HCT116 (cell line): ENCODE results near the gene MYO1B. TPM values are rescaled to one million over a fixed set of nuclear protein-coding genes. Genes with fewer than 3 reads are reported as not detected.
A peak's percentile ranks its signal among the peaks of the same experiment; 100 is the strongest.

Experiments
- ATAC-seq: fragments of 200-7000 bp; cut with Tn5 transposase; 2 replicates; pipeline ENCODE4 v1.9.1; 2020; ENCODE audit warnings: mild to moderate bottlenecking, moderate library complexity
- BruUV-seq: library from RNA; stranded (reverse); fragments of 400-500 nt; replicated peaks from 2 replicates; lab custom pipeline; 2021; lab: Mats Ljungman, UMichigan
- CTCF ChIA-PET: fragments of 300-600 bp; sonication (Branson Sonifier 250); formaldehyde crosslinking; loops from one replicate; lab custom pipeline; 2021; ENCODE audit warnings: antibody characterized with exemption; lab: Charles Lee
- POLR2A ChIA-PET: fragments of 300-600, 350-600 bp; sonication (Branson Sonifier 250); formaldehyde crosslinking; loops from one replicate; lab custom pipeline; 2021; ENCODE audit warnings: antibody characterized with exemption; lab: Charles Lee
- RAD21 ChIA-PET, 2 experiments: fragments of 300-600 bp; sonication (Branson Sonifier 250); formaldehyde crosslinking; loops; one replicate each; lab custom pipeline; 2023; ENCODE audit warnings: low total read pairs in 2 of 2; ENCODE audit not compliant: uncharacterized antibody in 2 of 2, unreplicated experiment in 2 of 2, low non-redundant PET in 1 of 2; lab: Charles Lee
- DNase-seq: peaks from one replicate; pipeline ENCODE4 v3.0.0-alpha.2; 2010; ENCODE audit warnings: low read depth, low spot score
- H2AFZ ChIP-seq: fragments of 200-600 bp; shearing (Covaris generic), sonication (generic); 2 replicates; pipeline ENCODE4 v1.6.1; 2017; ENCODE audit warnings: low read depth, mixed run types, mixed read lengths, antibody characterized with exemption, low read length; ENCODE audit not compliant: poor library complexity, severe bottlenecking
- H3K27ac ChIP-seq: 2 replicates; pipeline ENCODE4 v1.5.1; 2012; ENCODE audit warnings: low read depth, low read length
- H3K27me3 ChIP-seq: fragments of 200-600 bp; sonication (generic); 2 replicates; pipeline ENCODE4 v1.6.1; 2016; ENCODE audit warnings: mixed run types, low read length, mixed read lengths; ENCODE audit not compliant: insufficient read depth
- H3K36me3 ChIP-seq, 2 experiments: fragments of 200-500 bp in 1 of 2; fragments of 200-600 bp in 1 of 2; sonication (Bioruptor generic) in 1 of 2; sonication (generic) in 1 of 2; 2 replicates each; pipeline versions ENCODE4 v1.5.1 to v1.6.1; 2014 to 2016; ENCODE audit warnings: low read length in 2 of 2, inconsistent platforms in 1 of 2, mixed read lengths in 1 of 2, mixed run types in 1 of 2; ENCODE audit not compliant: insufficient read depth in 2 of 2, control insufficient read depth in 1 of 2
- H3K4me1 ChIP-seq, 2 experiments: fragments of 200-600 bp in 1 of 2; sonication (generic) in 1 of 2; 2 replicates each; pipeline versions ENCODE4 v1.5.1 to v1.6.1; 2012 to 2017; ENCODE audit warnings: low read length in 2 of 2, inconsistent platforms in 1 of 2, mild to moderate bottlenecking in 1 of 2, mixed read lengths in 1 of 2, mixed run types in 1 of 2, moderate library complexity in 1 of 2; ENCODE audit not compliant: insufficient read depth in 2 of 2, control insufficient read depth in 1 of 2
- H3K4me2 ChIP-seq: fragments of 200-600 bp; sonication (generic); 2 replicates; pipeline ENCODE4 v1.6.1; 2017; ENCODE audit warnings: mixed run types, low read length, mixed read lengths
- H3K4me3 ChIP-seq, 2 experiments: fragments of 200-600 bp in 1 of 2; sonication (generic) in 1 of 2; replicated peaks in 1 of 2; 2 replicates each; pipeline ENCODE4 v1.5.1; 2011 to 2016; ENCODE audit warnings: low read length in 2 of 2, control low read depth in 1 of 2, low read depth in 1 of 2, mild to moderate bottlenecking in 1 of 2, mixed read lengths in 1 of 2, mixed run types in 1 of 2
- H3K79me2 ChIP-seq: fragments of 200-600 bp; sonication (generic); 2 replicates; pipeline ENCODE4 v1.6.1; 2017; ENCODE audit warnings: mild to moderate bottlenecking, mixed run types, low read length, moderate library complexity, mixed read lengths; ENCODE audit not compliant: insufficient read depth
- H3K9ac ChIP-seq: fragments of 200-600 bp; sonication (generic); 2 replicates; pipeline ENCODE4 v1.6.1; 2016; ENCODE audit warnings: low read length, mixed read lengths
- H3K9me2 ChIP-seq: fragments of 200-600 bp; sonication (generic), shearing (Covaris generic); 2 replicates; pipeline ENCODE4 v1.6.1; 2017; ENCODE audit warnings: mixed run types, mild to moderate bottlenecking, moderate library complexity; ENCODE audit not compliant: insufficient read depth
- H3K9me3 ChIP-seq, 2 experiments: fragments of 200-500 bp in 1 of 2; fragments of 200-600 bp in 1 of 2; sonication (Bioruptor generic) in 1 of 2; sonication (generic) in 1 of 2; 2 replicates each; pipeline ENCODE4 v1.6.1; 2014 to 2017; ENCODE audit warnings: low read length in 2 of 2, mixed read lengths in 2 of 2, inconsistent platforms in 1 of 2, low read depth in 1 of 2, mild to moderate bottlenecking in 1 of 2, mixed run types in 1 of 2, moderate library complexity in 1 of 2; ENCODE audit not compliant: control insufficient read depth in 1 of 2, insufficient read depth in 1 of 2
- H4K20me1 ChIP-seq: fragments of 200-600 bp; sonication (generic), shearing (Covaris generic); 2 replicates; pipeline ENCODE4 v1.6.1; 2017; ENCODE audit warnings: mixed run types, mild to moderate bottlenecking, moderate library complexity; ENCODE audit not compliant: insufficient read depth
- CBX3 ChIP-seq: IDR thresholded peaks from 2 replicates; pipeline ENCODE4 v1.6.1; 2012; ENCODE audit warnings: low read depth
- CEBPB ChIP-seq: IDR thresholded peaks from 2 replicates; pipeline ENCODE4 v1.6.1; 2012; ENCODE audit warnings: low read depth
- CTCF ChIP-seq, 3 experiments: fragments of 200-600 bp in 1 of 3; sonication (generic) in 1 of 3; IDR thresholded peaks in 2 of 3; conservative IDR thresholded peaks in 1 of 3; 2 replicates each; pipeline ENCODE4 v1.5.1; 2012 to 2017; ENCODE audit warnings: low read depth in 2 of 3, low read length in 2 of 3, antibody characterized with exemption in 1 of 3, borderline replicate concordance in 1 of 3, control low read depth in 1 of 3, mild to moderate bottlenecking in 1 of 3, mixed read lengths in 1 of 3, mixed run types in 1 of 3, moderate library complexity in 1 of 3; ENCODE audit not compliant: insufficient read depth in 1 of 3
- EGR1 ChIP-seq: IDR thresholded peaks from 2 replicates; pipeline ENCODE4 v1.6.1; 2012; ENCODE audit warnings: low read depth
- ELF1 ChIP-seq: IDR thresholded peaks from 2 replicates; pipeline ENCODE4 v1.6.1; 2012; ENCODE audit warnings: low read depth, borderline replicate concordance
- EZH2 ChIP-seq: fragments of 200-600 bp; sonication (generic); IDR thresholded peaks from 2 replicates; pipeline ENCODE4 v1.6.1; 2017; ENCODE audit warnings: antibody characterized with exemption, mixed run types
- FOSL1 ChIP-seq: IDR thresholded peaks from 2 replicates; pipeline ENCODE4 v1.6.1; 2012; ENCODE audit warnings: low read depth
- JUND ChIP-seq: IDR thresholded peaks from 2 replicates; pipeline ENCODE4 v1.6.1; 2012
- MAX ChIP-seq: IDR thresholded peaks from 2 replicates; pipeline ENCODE4 v1.6.1; 2012
- POLR2AphosphoS5 ChIP-seq: IDR thresholded peaks from 2 replicates; pipeline ENCODE4 v1.6.1; 2011; ENCODE audit warnings: mild to moderate bottlenecking, low read depth, low read length, moderate library complexity
- RAD21 ChIP-seq: IDR thresholded peaks from 2 replicates; pipeline ENCODE4 v1.6.1; 2012; ENCODE audit warnings: low read depth, mild to moderate bottlenecking
- REST ChIP-seq: IDR thresholded peaks from 2 replicates; pipeline ENCODE4 v1.6.1; 2012; ENCODE audit warnings: low read depth
- SIN3A ChIP-seq: IDR thresholded peaks from 2 replicates; pipeline ENCODE4 v1.6.1; 2012; ENCODE audit warnings: low read depth
- SP1 ChIP-seq: IDR thresholded peaks from 2 replicates; pipeline ENCODE4 v1.6.1; 2012; ENCODE audit warnings: low read depth
- SRF ChIP-seq: IDR thresholded peaks from 2 replicates; pipeline ENCODE4 v1.6.1; 2012; ENCODE audit warnings: low read depth
- TCF7L2 ChIP-seq: IDR thresholded peaks from 2 replicates; pipeline ENCODE4 v1.7.0; 2011; ENCODE audit warnings: borderline replicate concordance, inconsistent platforms; ENCODE audit not compliant: insufficient read depth, insufficient read length; ENCODE audit errors: extremely low read depth
- ZNF274 ChIP-seq: fragments of 200-500 bp; sonication (Bioruptor generic); IDR thresholded peaks from 2 replicates; pipeline ENCODE4 v1.6.1; 2014; ENCODE audit warnings: mild to moderate bottlenecking, low read depth, low read length, inconsistent platforms
- intact Hi-C: fragments of 100-400 bp; cut with micrococcal nuclease; formaldehyde crosslinking; loops from 2 replicates; pipeline ENCODE4 v1.10.0; 2022
- total RNA-seq: library from RNA; stranded (reverse); gene quantifications from one replicate; pipeline ENCODE4 v1.2.1, GENCODE V29; 2021; ENCODE audit not compliant: unreplicated experiment
- TF ChIP-seq, protein P1 (sequence below): IDR thresholded peaks from 2 replicates; pipeline ENCODE4 v1.6.1; 2012

The MYO1B gene
- total RNA-seq, 1 experiment from 2014 or later: 51.7 TPM

DNA sequence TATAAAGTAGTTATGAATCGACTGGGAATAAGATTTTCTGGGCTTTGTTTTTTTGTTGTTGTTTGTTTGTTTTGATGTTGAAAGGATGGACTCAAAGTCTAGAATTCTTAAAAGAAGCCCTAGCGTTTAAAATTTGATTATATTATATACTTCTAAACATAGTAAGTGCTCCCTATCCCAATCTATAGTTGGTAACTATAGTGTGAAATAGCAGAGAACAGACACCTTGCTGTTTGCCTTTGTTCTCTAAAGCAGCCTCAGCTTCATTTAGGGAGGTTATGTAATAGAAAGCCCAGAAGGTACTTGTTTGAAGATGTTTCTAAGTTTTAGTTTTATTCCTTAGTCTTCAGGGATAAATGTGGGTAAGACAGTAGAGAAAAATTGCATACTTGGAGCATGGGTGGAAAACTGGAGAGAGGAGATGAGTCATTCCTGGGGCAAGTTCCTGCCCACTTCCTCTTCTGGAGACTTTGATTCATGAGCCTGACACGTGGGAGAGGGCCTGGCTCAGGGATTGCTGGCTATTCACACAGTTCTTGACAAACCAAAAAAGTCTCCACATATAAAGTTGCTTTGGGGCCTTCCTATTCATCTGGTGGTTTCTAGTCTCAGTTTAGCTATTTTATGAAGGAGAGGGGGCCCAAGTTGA is 131.9 kb downstream of the MYO1B start:
- no peak overlapping the region for H2AFZ ChIP-seq
- BruUV-seq: no TSS peak
- no peaks in the 10 kb centered on the region for H3K36me3 ChIP-seq
- ATAC-seq (peak; percentile 100), DNase-seq (peak; percentile 80)
- H4K20me1 ChIP-seq: no peaks in the 10 kb centered on the region
- H3K27me3 ChIP-seq: no peaks in the 10 kb centered on the region
- intact Hi-C loops: no loop called here
- TF ChIP-seq FOSL1 (peak; percentile 94), REST (no peak), EGR1 (peak; percentile 52; the same call in 1 of the 2 replicates), CTCF (IDR thresholded peaks at IDR 0.05 in 2 of 3, conservative IDR thresholded peaks at IDR 0.05 in 1 of 3; ENCODE audit: borderline replicate concordance in 1 of 3, insufficient read depth in 1 of 3, low read depth in 2 of 3, low read length in 2 of 3) (no peak), MAX (peak; percentile 91), RAD21 (peak; percentile 13; the same call in 1 of the 2 replicates), EZH2 (no peak), SIN3A (no peak), CEBPB (no peak), CBX3 (peak; percentile 81; the same call in 1 of the 2 replicates), SRF (0 out of 2 replicates have a peak, but pooled peaks have one; percentile 59), ELF1 (peak; percentile 44; the same call in 1 of the 2 replicates), TCF7L2 (peak; percentile 56), SP1 (peak; percentile 75), ZNF274 (no peak), JUND (peak; percentile 95), POLR2AphosphoS5 (peak; percentile 50; the same call in 1 of the 2 replicates)
- TF ChIP-seq, protein P1, sequence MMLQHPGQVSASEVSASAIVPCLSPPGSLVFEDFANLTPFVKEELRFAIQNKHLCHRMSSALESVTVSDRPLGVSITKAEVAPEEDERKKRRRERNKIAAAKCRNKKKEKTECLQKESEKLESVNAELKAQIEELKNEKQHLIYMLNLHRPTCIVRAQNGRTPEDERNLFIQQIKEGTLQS: 0 out of 2 replicates have a peak, but pooled peaks have one; percentile 37
- no peaks in the 10 kb centered on the region for H3K9me3 ChIP-seq
- H3K9ac ChIP-seq: peak overlapping the region; percentile 25
- POLR2A ChIA-PET: no interaction called here
- H3K4me2 ChIP-seq: peak overlapping the region; percentile 53
- H3K9me2 ChIP-seq: no peaks in the 10 kb centered on the region
- RAD21 ChIA-PET: interaction anchor here in 1 of 2 experiments (0.8 to 0.9 kb wide), 2 partner anchors 97 to 159 kb away, joined by 3 read pairs; no protein-coding TSS in a partner anchor
- H3K27ac ChIP-seq: peak overlapping the region; percentile 72; the same call in 1 of the 2 replicates
- CTCF ChIA-PET: no interaction called here
- H3K4me3 ChIP-seq: no peak overlapping the region; a peak in 1 of 4 replicates
- H3K4me1 ChIP-seq: peaks cover 16 to 21% of the 10 kb centered on the region in 2 experiments
- no peaks in the 10 kb centered on the region for H3K79me2 ChIP-seq
